VCaP (cell line): ENCODE data around the gene EMILIN3.

Experiments used
- H3K27ac ChIP-seq: fragments of 450-650 bp; 2 replicates; pipeline ENCODE4 v1.5.1; 2017
- TF ChIP-seq, protein P1 (sequence below): fragments of 450-650 bp; conservative IDR thresholded peaks from 2 replicates; pipeline ENCODE4 v1.5.1; 2017; ENCODE audit warnings: mild to moderate bottlenecking, moderate library complexity

Gene EMILIN3

DNA sequence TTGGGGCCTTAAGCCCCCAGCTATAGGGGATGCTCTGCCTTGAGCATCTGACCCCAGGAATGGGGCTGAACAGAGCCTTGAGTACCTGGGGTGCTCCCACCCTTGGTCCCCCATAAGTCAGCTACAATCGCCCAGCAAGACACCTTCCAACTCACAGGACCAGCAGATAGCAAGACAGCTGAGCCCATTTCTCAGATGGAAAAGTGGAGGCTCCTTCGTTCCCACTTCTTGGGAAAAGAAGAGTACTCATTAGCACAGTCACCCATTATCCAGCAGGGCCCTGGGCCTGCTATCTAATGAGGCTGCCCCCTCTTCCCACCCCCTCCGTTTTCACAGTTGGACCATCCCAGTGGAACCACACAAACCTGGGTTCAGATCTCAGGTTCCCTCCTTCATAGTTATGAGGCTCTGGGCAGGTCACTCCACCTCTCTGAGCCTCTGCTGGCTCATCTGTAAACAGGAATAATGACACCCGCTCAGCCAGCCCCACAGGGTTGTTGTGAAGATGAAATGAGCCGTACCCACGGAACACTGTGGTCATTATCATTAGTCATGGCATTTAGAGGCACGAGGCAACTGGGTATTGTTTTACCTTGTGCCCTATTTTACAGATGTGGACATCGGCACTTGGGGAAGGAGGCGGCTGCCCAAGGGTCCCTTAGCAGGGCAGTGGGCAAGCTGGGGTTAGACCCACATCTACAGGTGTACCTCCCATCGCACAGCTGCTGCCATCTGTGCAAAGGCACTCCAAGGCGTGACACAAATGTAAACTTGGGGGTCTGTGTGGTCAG, 21.5 kb downstream of the EMILIN3 start:
- H3K27ac ChIP-seq: peak overlapping the region; percentile 55
- TF ChIP-seq, protein P1, sequence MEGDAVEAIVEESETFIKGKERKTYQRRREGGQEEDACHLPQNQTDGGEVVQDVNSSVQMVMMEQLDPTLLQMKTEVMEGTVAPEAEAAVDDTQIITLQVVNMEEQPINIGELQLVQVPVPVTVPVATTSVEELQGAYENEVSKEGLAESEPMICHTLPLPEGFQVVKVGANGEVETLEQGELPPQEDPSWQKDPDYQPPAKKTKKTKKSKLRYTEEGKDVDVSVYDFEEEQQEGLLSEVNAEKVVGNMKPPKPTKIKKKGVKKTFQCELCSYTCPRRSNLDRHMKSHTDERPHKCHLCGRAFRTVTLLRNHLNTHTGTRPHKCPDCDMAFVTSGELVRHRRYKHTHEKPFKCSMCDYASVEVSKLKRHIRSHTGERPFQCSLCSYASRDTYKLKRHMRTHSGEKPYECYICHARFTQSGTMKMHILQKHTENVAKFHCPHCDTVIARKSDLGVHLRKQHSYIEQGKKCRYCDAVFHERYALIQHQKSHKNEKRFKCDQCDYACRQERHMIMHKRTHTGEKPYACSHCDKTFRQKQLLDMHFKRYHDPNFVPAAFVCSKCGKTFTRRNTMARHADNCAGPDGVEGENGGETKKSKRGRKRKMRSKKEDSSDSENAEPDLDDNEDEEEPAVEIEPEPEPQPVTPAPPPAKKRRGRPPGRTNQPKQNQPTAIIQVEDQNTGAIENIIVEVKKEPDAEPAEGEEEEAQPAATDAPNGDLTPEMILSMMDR: no peak

DNA sequence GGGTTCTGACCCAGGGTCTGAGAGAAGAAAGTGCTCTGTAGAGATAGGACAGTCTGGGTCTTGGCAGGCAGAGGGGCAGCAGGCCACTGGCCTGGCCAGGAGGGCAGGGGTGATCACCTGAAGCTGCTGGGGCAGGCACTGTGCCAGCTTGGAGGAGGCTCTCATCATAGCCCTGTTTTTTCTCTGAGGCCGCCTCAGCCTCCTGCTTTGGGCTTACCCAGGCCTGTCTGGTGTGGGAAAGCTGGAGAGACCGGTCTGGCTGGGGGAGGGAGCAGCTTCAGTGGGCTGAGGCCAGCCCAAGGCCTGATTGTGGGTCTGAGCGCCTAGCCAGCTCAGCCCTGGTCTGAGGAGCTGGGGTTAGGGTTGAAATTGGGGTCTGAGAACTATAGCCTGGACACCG, 22.1 kb downstream of the EMILIN3 start:
- TF ChIP-seq, protein P1: no peak

DNA sequence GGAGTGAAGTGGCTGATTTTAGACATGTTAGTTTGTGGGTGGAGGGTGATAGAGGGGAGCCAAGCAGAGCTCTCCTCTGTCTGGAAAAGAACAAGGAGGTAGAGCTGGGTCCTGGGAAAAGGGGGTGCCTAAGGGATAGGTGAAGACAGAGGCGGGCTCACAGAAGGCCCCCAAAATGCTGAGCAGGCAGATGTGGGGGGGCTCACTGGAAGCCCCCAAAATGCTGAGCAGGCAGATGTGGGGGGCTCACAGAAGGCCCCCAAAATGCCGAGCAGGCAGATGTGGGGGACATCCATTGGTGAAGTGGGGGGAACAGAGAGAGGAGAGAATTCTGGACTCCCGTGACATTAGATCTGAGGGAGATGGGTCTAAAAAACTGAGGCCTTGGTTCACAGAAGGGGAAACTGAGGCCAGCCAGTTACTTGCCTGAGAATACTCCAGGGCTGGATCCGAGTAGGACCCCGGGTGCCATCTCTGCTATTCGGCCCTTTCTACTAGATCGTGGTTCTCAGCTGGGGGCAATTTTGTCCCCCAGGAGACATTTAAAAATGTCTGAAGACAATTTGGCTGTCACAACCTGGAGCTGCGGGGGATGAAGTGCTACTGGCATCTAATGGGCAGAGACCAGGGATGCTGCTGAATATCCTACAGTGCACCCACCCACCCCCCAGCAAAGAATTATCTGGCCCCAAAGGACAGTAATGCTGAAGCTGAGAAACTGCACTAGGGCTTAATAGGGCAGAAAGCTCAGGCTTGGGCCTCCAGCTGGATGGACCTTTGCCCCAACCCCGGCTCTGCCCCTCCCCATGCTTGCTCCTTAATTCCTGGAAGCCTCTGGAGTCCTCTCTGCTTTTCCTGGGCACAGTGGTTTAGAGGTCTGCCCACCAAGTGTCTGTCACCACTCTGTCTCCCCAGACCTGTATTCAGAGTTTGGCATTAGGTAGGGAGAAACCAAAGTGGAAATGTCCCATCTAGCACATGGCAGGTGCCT, 23.8 kb downstream of the EMILIN3 start:
- TF ChIP-seq, protein P1: no peak
- H3K27ac ChIP-seq: peak overlapping the region; percentile 82; the same call in 1 of the 2 replicates

More for the DNA sequence above, 22.1 kb downstream of the EMILIN3 start:
- H3K27ac ChIP-seq: peak overlapping the region; percentile 55

DNA sequence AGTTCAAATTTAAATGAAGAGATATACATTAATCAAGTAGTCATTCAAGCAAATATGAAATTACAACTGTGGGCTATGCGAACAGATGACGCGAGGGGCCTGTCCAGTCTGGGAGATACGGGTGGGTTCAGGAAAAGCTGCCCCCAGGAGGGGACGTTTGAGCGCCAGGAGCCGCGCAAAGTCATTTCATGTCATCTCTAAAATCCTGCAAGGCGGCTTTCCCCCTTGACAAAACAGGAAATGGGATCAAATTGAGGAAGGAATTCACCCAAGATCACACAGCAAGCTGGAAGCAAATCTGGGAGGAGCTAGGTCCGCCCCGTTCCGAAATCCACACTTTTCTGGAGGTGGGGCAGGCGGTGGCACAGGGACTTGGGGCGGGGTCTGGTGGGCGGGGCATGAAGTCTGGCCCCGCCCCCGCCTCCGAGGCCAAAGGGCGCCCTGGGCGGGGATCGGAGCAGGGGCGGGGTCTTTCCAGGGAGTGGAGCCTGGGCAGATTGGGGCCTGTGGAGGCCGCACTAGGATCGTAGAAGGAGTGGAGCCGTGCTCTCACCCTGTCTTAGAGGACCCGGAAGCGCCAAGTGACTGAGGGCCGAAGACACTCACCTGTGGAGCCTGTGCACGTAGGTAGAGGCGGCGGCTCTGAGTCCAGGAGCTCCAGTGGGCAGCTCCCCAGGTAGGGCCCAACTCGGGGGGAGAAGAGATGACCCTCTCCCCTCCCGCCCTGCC, 26.1 kb downstream of the EMILIN3 start, which contains the start of gene LPIN3:
Gene LPIN3, plus strand, starts transcription at position 495 of the 729 bp plus-strand sequence. CDS start 4,983 bp downstream, outside the sequence.
- TF ChIP-seq, protein P1: peak; percentile 56
- peak within 1 kb of the TSS; percentile 82 for H3K27ac ChIP-seq

DNA sequence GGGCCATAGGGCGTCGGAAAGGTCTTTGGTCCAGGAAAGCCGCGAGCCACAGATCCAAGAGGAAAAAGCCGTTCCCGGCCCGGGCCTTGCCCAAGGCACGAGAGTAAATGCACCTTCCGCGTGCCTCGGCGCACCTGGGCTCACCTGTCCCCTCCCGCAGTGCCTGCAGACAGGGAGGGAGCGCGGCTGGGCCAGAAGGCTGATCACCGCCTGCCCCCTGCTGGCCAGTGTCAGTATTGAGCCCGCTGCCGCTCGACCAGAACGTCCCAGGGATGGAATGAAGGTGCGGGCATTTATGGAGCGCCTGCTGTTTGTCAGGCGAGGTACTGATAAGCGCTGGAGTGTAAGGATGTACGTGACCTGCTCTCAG, 26.7 kb downstream of the EMILIN3 start:
- peak overlapping the region; percentile 82 for H3K27ac ChIP-seq

DNA sequence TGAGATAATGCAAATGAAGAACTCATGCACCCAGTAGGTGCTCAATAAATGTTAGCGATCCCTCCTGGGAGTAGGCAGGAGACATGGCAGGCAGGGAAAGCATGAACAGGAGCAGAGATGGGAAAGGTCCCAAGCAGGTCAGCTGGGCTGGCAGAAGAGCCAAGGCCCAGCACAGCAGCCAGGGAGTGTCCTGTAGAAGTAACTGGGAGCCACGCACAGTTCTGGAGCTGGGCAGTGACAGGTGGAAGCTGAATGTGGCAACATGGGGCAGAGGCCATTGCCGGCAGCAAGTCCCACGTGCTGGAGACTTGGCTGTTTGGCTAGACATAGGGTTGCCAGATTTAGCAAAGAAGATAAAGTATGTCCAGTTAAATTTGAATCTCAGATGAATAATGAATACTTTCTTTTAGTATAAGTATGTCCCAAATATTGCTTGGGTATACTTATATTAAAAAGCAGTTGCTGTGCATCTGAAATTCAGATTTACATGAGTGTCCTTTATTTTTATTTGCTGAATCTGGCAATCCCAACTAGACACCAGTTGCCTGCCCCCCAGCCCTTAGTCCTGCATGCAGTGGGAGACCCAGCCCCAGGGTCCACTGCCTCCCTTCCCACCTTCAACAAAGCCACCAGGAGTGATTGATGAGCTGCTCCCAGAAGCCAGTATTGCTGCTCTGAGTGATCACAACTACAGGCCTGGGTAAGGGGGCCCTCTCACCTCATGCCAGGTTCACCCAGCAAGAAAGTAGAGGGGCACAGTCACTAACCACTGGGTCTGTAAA, 29.7 kb downstream of the EMILIN3 start:
- H3K27ac ChIP-seq: no peak overlapping the region
- TF ChIP-seq, protein P1: no peak

More for the DNA sequence above, 26.7 kb downstream of the EMILIN3 start:
- TF ChIP-seq, protein P1: peak; percentile 98
